Natural killer cell (primary cell): ENCODE results near the gene SRPK2. TPM values are rescaled to one million over a fixed set of nuclear protein-coding genes. Genes with fewer than 3 reads are reported as not detected.
"Not testable (repeated sequence)": the region's sequence is repeated elsewhere in the genome, so short reads cannot be mapped to it uniquely, and the experiment has no call there.

Experiments used
- ATAC-seq, 3 donors: fragments of 150-1000 bp in 2 of 3; fragments of 200-7000 bp in 1 of 3; cut with Tn5 transposase; 1 replicate in 1 of 3; 2 replicates in 2 of 3; pipeline ENCODE4 v1.10.0; 2021; ENCODE audit warnings: mild to moderate bottlenecking in 2 of 3, moderate library complexity in 2 of 3
- DNase-seq, 2 donors: peaks; one replicate each; pipeline versions ENCODE4 v3.0.0 to v3.0.0-alpha.2; 2013 to 2021; ENCODE audit warnings: mixed read lengths in 1 of 2
- H3K27ac ChIP-seq: one replicate; pipeline ENCODE4 v1.5.1; 2013; ENCODE audit warnings: mild to moderate bottlenecking, low read length
- H3K27me3 ChIP-seq: one replicate; pipeline ENCODE4 v1.6.1; 2013; ENCODE audit warnings: low read length; ENCODE audit not compliant: control insufficient read depth, insufficient read depth
- H3K36me3 ChIP-seq: one replicate; pipeline ENCODE4 v1.6.1; 2013; ENCODE audit warnings: low read length; ENCODE audit not compliant: control insufficient read depth, insufficient read depth
- H3K4me1 ChIP-seq: one replicate; pipeline ENCODE4 v1.6.1; 2013; ENCODE audit warnings: low read length; ENCODE audit not compliant: control insufficient read depth, insufficient read depth
- H3K4me3 ChIP-seq: one replicate; pipeline ENCODE4 v1.5.1; 2013; ENCODE audit warnings: low read length
- H3K9me3 ChIP-seq: one replicate; pipeline ENCODE4 v1.6.1; 2013; ENCODE audit warnings: low read length; ENCODE audit not compliant: control insufficient read depth, insufficient read depth
- H3K27ac Mint-ChIP-seq, 2 donors: one replicate each; pipeline ENCODE4 v1.8.0; 2022; ENCODE audit warnings: mild to moderate bottlenecking in 2 of 2, mixed read lengths in 2 of 2, moderate library complexity in 1 of 2
- H3K27me3 Mint-ChIP-seq, 2 donors: one replicate each; pipeline ENCODE4 v1.8.0; 2022; ENCODE audit warnings: low read depth in 2 of 2, mixed read lengths in 2 of 2
- H3K36me3 Mint-ChIP-seq: one replicate; pipeline ENCODE4 v1.8.0; 2022; ENCODE audit warnings: mixed read lengths
- H3K4me1 Mint-ChIP-seq, 2 donors: one replicate each; pipeline ENCODE4 v1.8.0; 2022; ENCODE audit warnings: mixed read lengths in 2 of 2
- H3K4me3 Mint-ChIP-seq: one replicate; pipeline ENCODE4 v1.8.0; 2022; ENCODE audit warnings: mild to moderate bottlenecking, moderate library complexity, mixed read lengths
- H3K9me3 Mint-ChIP-seq, 2 donors: one replicate each; pipeline ENCODE4 v1.8.0; 2022; ENCODE audit warnings: mixed read lengths in 2 of 2
- CTCF ChIP-seq: fragments of 200-600 bp; IDR thresholded peaks from one replicate; pipeline ENCODE4 v1.8.0; 2022; ENCODE audit warnings: antibody characterized with exemption
- WGBS: methylation state at CpG from one replicate; pipeline ENCODE4 v1.1.7; 2013; ENCODE audit warnings: missing lambda C conversion rate; ENCODE audit not compliant: insufficient coverage; 5-methylcytosine and 5-hydroxymethylcytosine counted together
- intact Hi-C: fragments of 100-400 bp; cut with micrococcal nuclease; formaldehyde crosslinking; loops from one replicate; pipeline ENCODE4 v1.14.2; 2022
- total RNA-seq, 4 donors: library from RNA; stranded (reverse); fragments of 120-200 nt in 1 of 4; gene quantifications; one replicate each; pipeline versions ENCODE4 v1.2.3 to v1.2.4, GENCODE V29; 2013 to 2022

SRPK2 gene
- total RNA-seq, 3 donors from 2014 or later (not counting 1 experiment from before 2014, with no cell fraction given) = 103 to 121 (median 108) TPM

GRCh38 chr7:105264707-105265106 is 124.0 kb downstream of the SRPK2 start:
- intact Hi-C loops = loop anchor here (5.0 to 10.0 kb wide), 3 partner anchors 43 to 88 kb away; no protein-coding TSS in a partner anchor
- no peak for ATAC-seq
- peaks cover 2% of the 10 kb centered on the region for H3K4me1 ChIP-seq
- no peaks in the 10 kb centered on the region for H3K9me3 ChIP-seq
- no peak overlapping the region for H3K27ac ChIP-seq
- no peaks in the 10 kb centered on the region for H3K27me3 ChIP-seq
- Mint-ChIP-seq H3K9me3 (peaks cover 0 to 4% of the 10 kb centered on the region in 2 donors), H3K27ac (peak overlapping the region; percentile 92 to 94), H3K4me1 (peaks cover 65 to 77% of the 10 kb centered on the region in 2 donors), H3K27me3 (no peaks in the 10 kb centered on the region), H3K4me3 (no peak overlapping the region), H3K36me3 (no peaks in the 10 kb centered on the region)
- H3K36me3 ChIP-seq = no peaks in the 10 kb centered on the region
- no peak for TF ChIP-seq CTCF
- 100% methylated on average over 1 of the region's 1 CpG for WGBS
- DNase-seq = no peak
- H3K4me3 ChIP-seq = no peak overlapping the region

- Mint-ChIP-seq H3K27me3 (no peaks in the 10 kb centered on the region), H3K4me3 (no peak overlapping the region), H3K9me3 (peaks cover 0 to 4% of the 10 kb centered on the region in 2 donors), H3K36me3 (no peaks in the 10 kb centered on the region), H3K4me1 (peaks cover 75 to 81% of the 10 kb centered on the region in 2 donors), H3K27ac (peak overlapping the region; percentile 6 to 14)
- intact Hi-C loops = loop anchor here (10.0 kb wide), 1 partner anchor 47 kb away; no protein-coding TSS in a partner anchor
- Histone ChIP-seq H3K36me3 (no peaks in the 10 kb centered on the region), H3K4me3 (no peak overlapping the region), H3K27ac (no peak overlapping the region), H3K4me1 (peaks cover 7% of the 10 kb centered on the region), H3K27me3 (no peaks in the 10 kb centered on the region), H3K9me3 (no peaks in the 10 kb centered on the region)
- 82% methylated on average over 2 of the region's 2 CpGs for WGBS
- no peak for TF ChIP-seq CTCF
- DNase-seq (no peak), ATAC-seq (no peak)
Measured at GRCh38 chr7:105261689-105262088, 127.0 kb downstream of the SRPK2 start.

GRCh38 chr7:105260201-105260871 is 128.4 kb downstream of the SRPK2 start:
- not testable (repeated sequence) for H3K9me3 ChIP-seq, ATAC-seq, DNase-seq, H3K4me3 ChIP-seq, H3K27ac ChIP-seq, H3K27me3 ChIP-seq, H3K36me3 Mint-ChIP-seq, H3K36me3 ChIP-seq, H3K9me3 Mint-ChIP-seq, H3K4me3 Mint-ChIP-seq, H3K27me3 Mint-ChIP-seq
- peaks cover 18% of the 10 kb centered on the region for H3K4me1 ChIP-seq
- intact Hi-C loops = loop anchor here (10.0 kb wide), 1 partner anchor 46 kb away; no protein-coding TSS in a partner anchor
- H3K4me1 Mint-ChIP-seq = peaks cover 78 to 79% of the 10 kb centered on the region in 2 donors
- no CpG with 5 or more reads among the region's 2 CpGs for WGBS
- peak overlapping the region; percentile 10 to 25 for H3K27ac Mint-ChIP-seq

- H3K4me3 Mint-ChIP-seq, H3K9me3 ChIP-seq, H3K36me3 ChIP-seq, H3K9me3 Mint-ChIP-seq, H3K27ac Mint-ChIP-seq, DNase-seq, intact Hi-C loops, H3K4me3 ChIP-seq, H3K27me3 ChIP-seq, H3K36me3 Mint-ChIP-seq, ATAC-seq, H3K27ac ChIP-seq, H3K27me3 Mint-ChIP-seq: not testable (repeated sequence)
- peaks cover 71 to 72% of the 10 kb centered on the region in 2 donors for H3K4me1 Mint-ChIP-seq
- peaks cover 18% of the 10 kb centered on the region for H3K4me1 ChIP-seq
Measured at GRCh38 chr7:105258919-105259318, 129.8 kb downstream of the SRPK2 start.
